GM23338 (cell line): ENCODE results near the gene KIF3C.

Source experiments
- CREB1 ChIP-seq: fragments of 250-450 bp; sonication (Bioruptor Pico); IDR thresholded peaks from 2 replicates; pipeline ENCODE4 v1.5.0; 2020; ENCODE audit warnings: low read depth, mild to moderate bottlenecking, moderate library complexity
- EZH2 ChIP-seq: fragments of 200-600 bp; sonication (generic); IDR thresholded peaks from one replicate; pipeline ENCODE4 v1.8.0; 2017; ENCODE audit warnings: antibody characterized with exemption, mild to moderate bottlenecking, low read depth; ENCODE audit not compliant: unreplicated experiment
- EZH2phosphoT487 ChIP-seq: fragments of 200-600 bp; sonication (generic); IDR thresholded peaks from one replicate; pipeline ENCODE4 v1.8.1; 2018; ENCODE audit warnings: antibody characterized with exemption; ENCODE audit not compliant: unreplicated experiment
- JUNB ChIP-seq: IDR thresholded peaks from one replicate; pipeline ENCODE4 v1.6.1; 2016; ENCODE audit warnings: antibody characterized with exemption; ENCODE audit not compliant: unreplicated experiment
- NANOG ChIP-seq: IDR thresholded peaks from 2 replicates; pipeline ENCODE4 v1.6.1; 2016; ENCODE audit warnings: antibody characterized with exemption, borderline replicate concordance
- POLR2AphosphoS5 ChIP-seq: IDR thresholded peaks from 2 replicates; pipeline ENCODE4 v1.6.1; 2016; ENCODE audit warnings: antibody characterized with exemption, low read depth
- ZNF331 ChIP-seq: fragments of 250-450 bp; sonication (Bioruptor Pico); IDR thresholded peaks from 2 replicates; pipeline ENCODE4 v1.5.0; 2020; ENCODE audit warnings: low read depth, mild to moderate bottlenecking, moderate library complexity
- TF ChIP-seq, protein P1 (sequence below), 2 experiments: fragments of 200-600 bp in 1 of 2; sonication (generic) in 1 of 2; conservative IDR thresholded peaks; 2 replicates each; pipeline versions ENCODE4 v1.5.1 to v1.6.1; 2016 to 2017; ENCODE audit warnings: antibody characterized with exemption in 2 of 2, low read depth in 2 of 2, mild to moderate bottlenecking in 2 of 2, moderate library complexity in 1 of 2
- TF ChIP-seq, protein P2 (sequence below): IDR thresholded peaks from one replicate; pipeline ENCODE4 v1.6.1; 2018; ENCODE audit warnings: antibody characterized with exemption; ENCODE audit not compliant: unreplicated experiment
- TF ChIP-seq, protein P3 (sequence below): IDR thresholded peaks from 2 replicates; pipeline ENCODE4 v1.6.1; 2016; ENCODE audit warnings: antibody characterized with exemption

DNA sequence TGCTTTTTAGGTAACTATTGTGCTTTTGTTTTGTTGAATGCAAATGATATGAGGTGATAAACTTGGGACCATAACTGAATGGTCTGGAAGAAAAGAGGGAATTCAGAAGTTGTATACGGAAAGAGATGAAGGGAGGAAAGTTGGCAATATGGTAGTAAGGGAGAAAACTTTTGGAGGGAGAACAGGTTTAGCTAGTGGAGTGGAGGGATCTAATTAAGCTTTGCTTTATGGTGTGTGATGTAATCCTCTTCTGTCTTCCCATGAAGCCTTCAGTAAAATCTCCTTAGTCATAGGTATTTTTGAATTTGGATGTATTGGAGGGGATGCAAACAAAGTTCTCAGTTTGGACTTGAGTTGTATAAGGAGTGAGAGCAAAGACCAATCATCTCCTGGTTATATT is 31.4 kb upstream of the KIF3C start:
- TF ChIP-seq, protein P1, sequence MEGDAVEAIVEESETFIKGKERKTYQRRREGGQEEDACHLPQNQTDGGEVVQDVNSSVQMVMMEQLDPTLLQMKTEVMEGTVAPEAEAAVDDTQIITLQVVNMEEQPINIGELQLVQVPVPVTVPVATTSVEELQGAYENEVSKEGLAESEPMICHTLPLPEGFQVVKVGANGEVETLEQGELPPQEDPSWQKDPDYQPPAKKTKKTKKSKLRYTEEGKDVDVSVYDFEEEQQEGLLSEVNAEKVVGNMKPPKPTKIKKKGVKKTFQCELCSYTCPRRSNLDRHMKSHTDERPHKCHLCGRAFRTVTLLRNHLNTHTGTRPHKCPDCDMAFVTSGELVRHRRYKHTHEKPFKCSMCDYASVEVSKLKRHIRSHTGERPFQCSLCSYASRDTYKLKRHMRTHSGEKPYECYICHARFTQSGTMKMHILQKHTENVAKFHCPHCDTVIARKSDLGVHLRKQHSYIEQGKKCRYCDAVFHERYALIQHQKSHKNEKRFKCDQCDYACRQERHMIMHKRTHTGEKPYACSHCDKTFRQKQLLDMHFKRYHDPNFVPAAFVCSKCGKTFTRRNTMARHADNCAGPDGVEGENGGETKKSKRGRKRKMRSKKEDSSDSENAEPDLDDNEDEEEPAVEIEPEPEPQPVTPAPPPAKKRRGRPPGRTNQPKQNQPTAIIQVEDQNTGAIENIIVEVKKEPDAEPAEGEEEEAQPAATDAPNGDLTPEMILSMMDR (conservative IDR thresholded peaks at IDR 0.05; ENCODE audit: low read depth in 2 of 2) = no peak
- TF ChIP-seq EZH2 (no peak), EZH2phosphoT487 (no peak), JUNB (no peak), POLR2AphosphoS5 (no peak), CREB1 (CRISPR knock-in tag) (no peak), NANOG (no peak), ZNF331 (no peak)
- TF ChIP-seq, protein P2, sequence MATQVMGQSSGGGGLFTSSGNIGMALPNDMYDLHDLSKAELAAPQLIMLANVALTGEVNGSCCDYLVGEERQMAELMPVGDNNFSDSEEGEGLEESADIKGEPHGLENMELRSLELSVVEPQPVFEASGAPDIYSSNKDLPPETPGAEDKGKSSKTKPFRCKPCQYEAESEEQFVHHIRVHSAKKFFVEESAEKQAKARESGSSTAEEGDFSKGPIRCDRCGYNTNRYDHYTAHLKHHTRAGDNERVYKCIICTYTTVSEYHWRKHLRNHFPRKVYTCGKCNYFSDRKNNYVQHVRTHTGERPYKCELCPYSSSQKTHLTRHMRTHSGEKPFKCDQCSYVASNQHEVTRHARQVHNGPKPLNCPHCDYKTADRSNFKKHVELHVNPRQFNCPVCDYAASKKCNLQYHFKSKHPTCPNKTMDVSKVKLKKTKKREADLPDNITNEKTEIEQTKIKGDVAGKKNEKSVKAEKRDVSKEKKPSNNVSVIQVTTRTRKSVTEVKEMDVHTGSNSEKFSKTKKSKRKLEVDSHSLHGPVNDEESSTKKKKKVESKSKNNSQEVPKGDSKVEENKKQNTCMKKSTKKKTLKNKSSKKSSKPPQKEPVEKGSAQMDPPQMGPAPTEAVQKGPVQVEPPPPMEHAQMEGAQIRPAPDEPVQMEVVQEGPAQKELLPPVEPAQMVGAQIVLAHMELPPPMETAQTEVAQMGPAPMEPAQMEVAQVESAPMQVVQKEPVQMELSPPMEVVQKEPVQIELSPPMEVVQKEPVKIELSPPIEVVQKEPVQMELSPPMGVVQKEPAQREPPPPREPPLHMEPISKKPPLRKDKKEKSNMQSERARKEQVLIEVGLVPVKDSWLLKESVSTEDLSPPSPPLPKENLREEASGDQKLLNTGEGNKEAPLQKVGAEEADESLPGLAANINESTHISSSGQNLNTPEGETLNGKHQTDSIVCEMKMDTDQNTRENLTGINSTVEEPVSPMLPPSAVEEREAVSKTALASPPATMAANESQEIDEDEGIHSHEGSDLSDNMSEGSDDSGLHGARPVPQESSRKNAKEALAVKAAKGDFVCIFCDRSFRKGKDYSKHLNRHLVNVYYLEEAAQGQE = no peak
- TF ChIP-seq, protein P3, sequence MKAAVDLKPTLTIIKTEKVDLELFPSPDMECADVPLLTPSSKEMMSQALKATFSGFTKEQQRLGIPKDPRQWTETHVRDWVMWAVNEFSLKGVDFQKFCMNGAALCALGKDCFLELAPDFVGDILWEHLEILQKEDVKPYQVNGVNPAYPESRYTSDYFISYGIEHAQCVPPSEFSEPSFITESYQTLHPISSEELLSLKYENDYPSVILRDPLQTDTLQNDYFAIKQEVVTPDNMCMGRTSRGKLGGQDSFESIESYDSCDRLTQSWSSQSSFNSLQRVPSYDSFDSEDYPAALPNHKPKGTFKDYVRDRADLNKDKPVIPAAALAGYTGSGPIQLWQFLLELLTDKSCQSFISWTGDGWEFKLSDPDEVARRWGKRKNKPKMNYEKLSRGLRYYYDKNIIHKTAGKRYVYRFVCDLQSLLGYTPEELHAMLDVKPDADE = no peak
